Right lobe of liver (tissue), 6 donors: ENCODE measurements around the gene BROX. TPM values are rescaled to one million over a fixed set of nuclear protein-coding genes. Genes with fewer than 3 reads are reported as not detected.

Experiments
- ATAC-seq, 4 donors: fragments of 200-7000 bp; cut with Tn5 transposase; one replicate each; pipeline ENCODE4 v1.9.1; 2020; ENCODE audit warnings: mild to moderate bottlenecking in 4 of 4, moderate library complexity in 4 of 4
- DNase-seq, 3 donors: peaks; one replicate each; pipeline ENCODE4 v3.0.0-alpha.2; 2020
- H3K27ac ChIP-seq, 3 donors: fragments of 200-600 bp; one replicate each; pipeline ENCODE4 v1.8.0; 2022
- H3K27me3 ChIP-seq, 2 donors: fragments of 200-600 bp; one replicate each; pipeline ENCODE4 v1.8.0; 2022
- H3K36me3 ChIP-seq, 4 donors: fragments of 200-600 bp; sonication (generic) in 1 of 4; one replicate each; pipeline versions ENCODE4 v1.5.1 to v1.8.0; 2017 to 2022; ENCODE audit warnings: control low read depth in 1 of 4
- H3K4me1 ChIP-seq, 4 donors: fragments of 200-600 bp; sonication (generic) in 1 of 4; one replicate each; pipeline versions ENCODE4 v1.5.1 to v1.8.0; 2017 to 2022; ENCODE audit warnings: control low read depth in 1 of 4
- H3K4me3 ChIP-seq, 3 donors: fragments of 200-600 bp; one replicate each; pipeline ENCODE4 v1.8.0; 2022
- H3K9me3 ChIP-seq, 4 donors: fragments of 200-600 bp; sonication (generic) in 1 of 4; one replicate each; pipeline versions ENCODE4 v1.5.1 to v1.8.0; 2017 to 2022; ENCODE audit warnings: control low read depth in 1 of 4
- POLR2A ChIP-seq: fragments of 450-650 bp; IDR thresholded peaks from one replicate; pipeline ENCODE4 v1.6.1; 2017; ENCODE audit warnings: antibody characterized with exemption, mild to moderate bottlenecking
- WGBS: methylation state at CpG from one replicate; pipeline ENCODE4 v1.1.6; 2018; ENCODE audit warnings: low coverage, low lambda C conversion rate; ENCODE audit not compliant: insufficient coverage; ENCODE audit errors: missing lambda C conversion rate; 5-methylcytosine and 5-hydroxymethylcytosine counted together
- intact Hi-C, 2 donors: fragments of 100-400 bp; cut with DNase I; formaldehyde crosslinking; loops; one replicate each; pipeline versions ENCODE4 v1.11.2 to v1.14.1; 2022
- total RNA-seq, 6 experiments: library from RNA; depleted of rRNA in 2 of 6; stranded (reverse); fragments of >200 nt in 2 of 6; fragmentation: NEBNext Ultra II Directional in 3 of 6; extraction: Animal tissue kit (Norgen Biotek cat#: 25700) in 3 of 6; gene quantifications; one replicate each; pipeline versions ENCODE4 v1.1.0 to v1.2.4, GENCODE V29; 2016 to 2023
- TF ChIP-seq, protein P1 (sequence below), 4 donors: fragments of 200-600 bp in 3 of 4; fragments of 450-650 bp in 1 of 4; IDR thresholded peaks; one replicate each; pipeline versions ENCODE4 v1.5.1 to v1.8.0; 2016 to 2022; ENCODE audit warnings: antibody characterized with exemption in 4 of 4, mild to moderate bottlenecking in 2 of 4
- donor health status: DM: no; HTN: yes; CAD: no.
- donor health status: DM: no; HTN: no; CAD: no.
- donor health status: DM: no; HTN: no; CAD: no.
- donor health status: DM: no; HTN: yes; CAD: no.
- donor health status: DM: no; HTN: yes; CAD: no.

BROX gene
- total RNA-seq, 6 experiments from 2014 or later: 13.3 to 24.3 (median 20.2) TPM

DNA sequence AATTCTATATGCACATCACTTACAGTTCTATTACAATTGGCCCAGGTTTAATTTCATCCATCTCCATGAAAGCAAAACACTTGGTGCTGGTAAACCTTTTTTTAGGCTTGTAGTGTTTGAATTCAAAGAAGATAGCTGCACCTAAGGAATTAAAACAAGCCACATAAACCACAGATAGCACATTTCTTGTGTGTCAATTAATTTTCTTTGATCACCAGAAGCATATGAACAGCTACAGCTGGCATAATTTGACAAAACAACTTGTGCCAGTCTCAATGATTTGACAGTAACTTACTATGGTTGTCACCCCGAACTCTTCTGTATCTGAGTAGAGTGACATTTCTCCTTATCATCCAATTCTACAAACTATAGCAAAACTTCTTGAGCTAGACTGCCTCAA, 42.3 kb upstream of the BROX start:
- Histone ChIP-seq H3K4me1 (peaks cover 0 to 6% (median 3%) of the 10 kb centered on the region in 4 donors), H3K27ac (no peak overlapping the region), H3K9me3 (no peaks in the 10 kb centered on the region), H3K27me3 (no peaks in the 10 kb centered on the region), H3K36me3 (peaks cover 5 to 34% (median 14%) of the 10 kb centered on the region in 4 donors), H3K4me3 (no peak overlapping the region)
- TF ChIP-seq, protein P1, sequence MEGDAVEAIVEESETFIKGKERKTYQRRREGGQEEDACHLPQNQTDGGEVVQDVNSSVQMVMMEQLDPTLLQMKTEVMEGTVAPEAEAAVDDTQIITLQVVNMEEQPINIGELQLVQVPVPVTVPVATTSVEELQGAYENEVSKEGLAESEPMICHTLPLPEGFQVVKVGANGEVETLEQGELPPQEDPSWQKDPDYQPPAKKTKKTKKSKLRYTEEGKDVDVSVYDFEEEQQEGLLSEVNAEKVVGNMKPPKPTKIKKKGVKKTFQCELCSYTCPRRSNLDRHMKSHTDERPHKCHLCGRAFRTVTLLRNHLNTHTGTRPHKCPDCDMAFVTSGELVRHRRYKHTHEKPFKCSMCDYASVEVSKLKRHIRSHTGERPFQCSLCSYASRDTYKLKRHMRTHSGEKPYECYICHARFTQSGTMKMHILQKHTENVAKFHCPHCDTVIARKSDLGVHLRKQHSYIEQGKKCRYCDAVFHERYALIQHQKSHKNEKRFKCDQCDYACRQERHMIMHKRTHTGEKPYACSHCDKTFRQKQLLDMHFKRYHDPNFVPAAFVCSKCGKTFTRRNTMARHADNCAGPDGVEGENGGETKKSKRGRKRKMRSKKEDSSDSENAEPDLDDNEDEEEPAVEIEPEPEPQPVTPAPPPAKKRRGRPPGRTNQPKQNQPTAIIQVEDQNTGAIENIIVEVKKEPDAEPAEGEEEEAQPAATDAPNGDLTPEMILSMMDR (IDR thresholded peaks at IDR 0.05): no peak
- TF ChIP-seq POLR2A: no peak
- ATAC-seq: no peak
- intact Hi-C loops: no loop called here
- no peak for DNase-seq
- 92% methylated on average over 1 of the region's 1 CpG for WGBS

DNA sequence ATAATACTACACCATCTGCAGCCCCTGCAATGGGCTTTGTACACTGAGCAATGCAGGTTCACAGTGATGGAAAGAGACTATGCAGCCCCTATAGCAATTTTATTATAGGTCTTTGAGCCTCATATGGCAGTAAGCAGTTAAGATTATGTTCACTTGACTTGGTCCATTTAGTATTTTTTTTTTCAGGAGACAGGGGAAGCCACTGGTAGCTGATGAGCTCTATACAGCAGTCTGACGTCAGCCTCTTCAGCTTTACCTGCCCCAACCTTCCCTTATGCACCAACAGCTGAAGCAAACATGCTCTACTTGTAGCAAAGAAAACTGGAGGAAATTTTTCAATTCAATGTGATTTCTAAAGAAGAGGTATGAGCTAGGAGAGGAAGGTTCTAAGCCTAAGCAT, 32.3 kb upstream of the BROX start:
- Histone ChIP-seq H3K4me1 (no peaks in the 10 kb centered on the region), H3K36me3 (peaks cover 0 to 12% (median 2%) of the 10 kb centered on the region in 4 donors), H3K4me3 (no peak overlapping the region), H3K27ac (no peak overlapping the region), H3K9me3 (no peaks in the 10 kb centered on the region), H3K27me3 (no peaks in the 10 kb centered on the region)
- DNase-seq (no peak), ATAC-seq (no peak)
- TF ChIP-seq POLR2A: no peak
- TF ChIP-seq, protein P1 (IDR thresholded peaks at IDR 0.05): no peak
- WGBS: 100% methylated on average over 1 of the region's 1 CpG
- intact Hi-C loops: no loop called here

DNA sequence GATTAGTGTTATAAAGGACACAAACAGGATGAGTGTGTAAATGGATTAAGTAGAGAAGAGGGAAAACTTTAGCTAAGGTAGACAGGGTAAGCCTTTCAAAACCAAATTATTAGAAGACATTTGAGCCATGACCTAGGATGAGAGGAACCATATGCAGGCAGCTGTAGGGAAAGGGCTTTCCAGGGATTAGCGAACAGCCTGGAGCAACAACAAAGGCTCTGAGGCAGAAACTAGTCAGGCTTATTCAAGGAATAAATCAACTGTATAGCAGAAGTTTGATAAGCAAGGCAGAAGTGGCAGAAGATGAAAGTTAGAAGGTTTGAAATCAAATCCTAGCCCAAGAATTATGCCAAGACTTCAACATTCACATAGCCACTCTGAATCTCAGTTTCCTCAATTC, 21.3 kb upstream of the BROX start:
- H3K9me3 ChIP-seq: no peaks in the 10 kb centered on the region
- no peak for DNase-seq
- TF ChIP-seq POLR2A: no peak
- TF ChIP-seq, protein P1 (IDR thresholded peaks at IDR 0.05): no peak
- peaks cover 0 to 10% (median 1%) of the 10 kb centered on the region in 4 donors for H3K36me3 ChIP-seq
- intact Hi-C loops: no loop called here
- H3K27ac ChIP-seq: no peak overlapping the region
- H3K4me1 ChIP-seq: no peaks in the 10 kb centered on the region
- ATAC-seq: no peak
- no peaks in the 10 kb centered on the region for H3K27me3 ChIP-seq
- 100% methylated on average over 1 of the region's 1 CpG for WGBS
- no peak overlapping the region for H3K4me3 ChIP-seq

DNA sequence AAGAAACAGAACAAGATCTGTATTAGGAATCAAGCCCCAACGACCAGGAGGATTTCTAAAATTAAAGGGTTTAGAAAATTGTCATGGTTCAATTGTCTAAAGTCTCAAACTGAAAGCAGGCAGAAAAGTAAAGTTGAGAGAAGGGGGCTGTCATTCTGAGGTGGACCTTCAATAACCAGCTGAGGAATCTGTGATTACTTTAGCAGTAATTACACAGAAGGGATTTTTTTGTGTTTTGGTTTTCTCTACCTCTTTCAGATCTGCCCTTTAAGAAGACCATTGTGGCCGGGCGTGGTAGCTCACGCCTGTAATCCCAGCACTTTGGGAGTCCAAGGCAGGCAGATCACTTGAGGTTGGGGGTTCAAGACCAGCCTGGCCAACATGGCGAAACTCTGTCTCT, 17.4 kb upstream of the BROX start:
- no peak for TF ChIP-seq POLR2A
- TF ChIP-seq, protein P1 (IDR thresholded peaks at IDR 0.05): no peak
- Histone ChIP-seq H3K9me3 (no peaks in the 10 kb centered on the region), H3K4me3 (no peak overlapping the region), H3K27me3 (no peaks in the 10 kb centered on the region), H3K4me1 (no peaks in the 10 kb centered on the region), H3K27ac (no peak overlapping the region), H3K36me3 (peaks cover 0 to 5% (median 0%) of the 10 kb centered on the region in 4 donors)
- intact Hi-C loops: no loop called here
- no peak for ATAC-seq
- DNase-seq: no peak
- WGBS: 90% methylated on average over 5 of the region's 5 CpGs

DNA sequence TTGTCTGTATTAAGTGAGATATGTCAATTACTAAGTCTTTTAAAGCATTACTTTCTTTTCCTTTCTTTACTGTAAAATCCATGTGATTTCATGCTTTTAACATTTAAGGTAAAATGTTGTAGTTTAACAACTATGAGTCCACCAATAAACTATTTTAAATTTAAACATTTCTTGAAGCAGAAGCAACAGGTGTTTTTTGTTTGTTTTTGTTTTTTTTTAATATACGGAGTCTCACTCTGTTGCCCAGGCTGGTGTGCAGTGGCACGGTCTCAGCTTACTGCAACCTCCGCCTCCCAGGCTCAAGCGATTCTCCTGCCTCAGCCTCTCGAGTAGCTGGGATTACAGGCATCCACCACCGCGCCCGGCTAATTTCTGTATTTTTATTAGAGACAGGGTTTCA, 15.6 kb upstream of the BROX start:
- no peaks in the 10 kb centered on the region for H3K4me1 ChIP-seq
- H3K27ac ChIP-seq: no peak overlapping the region
- peaks cover 0 to 5% (median 0%) of the 10 kb centered on the region in 4 donors for H3K36me3 ChIP-seq
- TF ChIP-seq POLR2A: no peak
- TF ChIP-seq, protein P1 (IDR thresholded peaks at IDR 0.05): no peak
- ATAC-seq (no peak), DNase-seq (no peak)
- intact Hi-C loops: no loop called here
- 87% methylated on average over 5 of the region's 8 CpGs for WGBS
- H3K27me3 ChIP-seq: no peaks in the 10 kb centered on the region
- H3K4me3 ChIP-seq: no peak overlapping the region
- H3K9me3 ChIP-seq: no peaks in the 10 kb centered on the region
